H1 (cell line): ENCODE measurements around the gene MOB3B. TPM values are rescaled to one million over a fixed set of nuclear protein-coding genes. Genes with fewer than 3 reads are reported as not detected.

ENCODE experiments used
- CTCF ChIA-PET: fragments of 300-600 bp; sonication (Branson Sonifier 250); formaldehyde crosslinking; loops from one replicate; lab custom pipeline; 2021; ENCODE audit not compliant: partially characterized antibody; lab: Charles Lee
- POLR2A ChIA-PET: fragments of 300-600 bp; sonication (Branson Sonifier 250); formaldehyde crosslinking; loops from one replicate; lab custom pipeline; 2021; ENCODE audit warnings: inconsistent platforms; ENCODE audit not compliant: partially characterized antibody; lab: Charles Lee
- DNase-seq, 2 experiments: peaks; one replicate each; pipeline versions ENCODE4 v3.0.0 to v3.0.0-alpha.2; 2010 to 2022; ENCODE audit warnings: low spot score in 2 of 2, low read depth in 1 of 2, mixed read lengths in 1 of 2
- FAIRE-seq: peaks from 2 replicates; lab custom pipeline; 2011; peaks lifted over from hg19 to GRCh38; lab: Jason Lieb, UNC
- H2AFZ ChIP-seq: 2 replicates; pipeline ENCODE4 v1.8.1; 2012; ENCODE audit warnings: low read length, inconsistent platforms
- H2AK5ac ChIP-seq: 2 replicates; pipeline ENCODE4 v1.6.1; 2013; ENCODE audit warnings: low read depth, low read length
- H2BK120ac ChIP-seq: replicated peaks from 2 replicates; pipeline ENCODE3; 2013; ENCODE audit warnings: low read depth, low read length, inconsistent platforms
- H2BK12ac ChIP-seq: 2 replicates; pipeline ENCODE4 v1.6.1; 2013; ENCODE audit warnings: low read depth, low read length
- H2BK15ac ChIP-seq: 2 replicates; pipeline ENCODE4 v1.6.1; 2013; ENCODE audit warnings: low read length
- H2BK20ac ChIP-seq: 2 replicates; pipeline ENCODE4 v1.6.1; 2013; ENCODE audit warnings: low read length
- H2BK5ac ChIP-seq: 2 replicates; pipeline ENCODE4 v1.6.1; 2013; ENCODE audit warnings: low read depth, low read length
- H3K14ac ChIP-seq: 2 replicates; pipeline ENCODE4 v1.6.1; 2013; ENCODE audit warnings: inconsistent platforms; ENCODE audit not compliant: insufficient read length
- H3K18ac ChIP-seq: 2 replicates; pipeline ENCODE4 v1.6.1; 2013; ENCODE audit warnings: low read length; ENCODE audit errors: extremely low read depth
- H3K23ac ChIP-seq: 2 replicates; pipeline ENCODE4 v1.6.1; 2013; ENCODE audit warnings: inconsistent platforms; ENCODE audit not compliant: insufficient read length
- H3K23me2 ChIP-seq: 2 replicates; pipeline ENCODE4 v1.6.1; 2013; ENCODE audit warnings: low read depth, low read length
- H3K27ac ChIP-seq: 2 replicates; pipeline ENCODE4 v1.6.1; 2011; ENCODE audit warnings: low read depth, low read length, inconsistent platforms
- H3K27me3 ChIP-seq, 4 experiments: replicated peaks in 1 of 4; 1 replicate in 1 of 4; 2 replicates in 3 of 4; pipeline versions ENCODE4 v1.6.1 to v1.8.1; 2011 to 2013; ENCODE audit warnings: low read length in 3 of 4, mild to moderate bottlenecking in 3 of 4, inconsistent platforms in 2 of 4, mixed read lengths in 2 of 4, moderate library complexity in 1 of 4; ENCODE audit not compliant: control insufficient read depth in 3 of 4, insufficient read depth in 3 of 4; ENCODE audit errors: extremely low read depth in 1 of 4
- H3K36me3 ChIP-seq, 4 experiments: 2 replicates each; pipeline versions ENCODE4 v1.6.1 to v1.8.1; 2011 to 2013; ENCODE audit warnings: mild to moderate bottlenecking in 4 of 4, low read length in 3 of 4, moderate library complexity in 2 of 4, control low read depth in 1 of 4, inconsistent platforms in 1 of 4; ENCODE audit not compliant: insufficient read depth in 4 of 4, control insufficient read depth in 2 of 4
- H3K4ac ChIP-seq: replicated peaks from 2 replicates; pipeline ENCODE3; 2013; ENCODE audit warnings: low read length, low read depth, mixed read lengths, inconsistent platforms; ENCODE audit not compliant: insufficient read length
- H3K4me1 ChIP-seq, 4 experiments: replicated peaks in 1 of 4; 1 replicate in 1 of 4; 2 replicates in 3 of 4; pipeline versions ENCODE4 v1.6.1 to v1.8.1; 2011 to 2013; ENCODE audit warnings: low read length in 3 of 4, inconsistent platforms in 2 of 4, mixed read lengths in 1 of 4; ENCODE audit not compliant: insufficient read depth in 4 of 4, control insufficient read depth in 3 of 4
- H3K4me2 ChIP-seq, 2 experiments: 2 replicates each; pipeline versions ENCODE4 v1.6.1 to v1.8.1; 2011 to 2013; ENCODE audit warnings: low read depth in 2 of 2, low read length in 2 of 2, control low read depth in 1 of 2, inconsistent platforms in 1 of 2, mild to moderate bottlenecking in 1 of 2; ENCODE audit not compliant: insufficient read depth in 1 of 2
- H3K4me3 ChIP-seq, 4 experiments: fragments of 200-600, 300-600 bp in 1 of 4; sonication (generic), shearing (Covaris generic), sonication (Bioruptor Twin) in 1 of 4; 2 replicates each; pipeline versions ENCODE4 v1.5.1 to v1.8.1; 2011 to 2016; ENCODE audit warnings: low read length in 4 of 4, low read depth in 3 of 4, control low read depth in 2 of 4, inconsistent platforms in 2 of 4, mild to moderate bottlenecking in 2 of 4, mixed read lengths in 1 of 4, moderate library complexity in 1 of 4; ENCODE audit not compliant: insufficient read depth in 2 of 4; ENCODE audit errors: extremely low read depth in 1 of 4
- H3K56ac ChIP-seq: replicated peaks from 2 replicates; pipeline ENCODE3; 2013; ENCODE audit warnings: low read depth, mild to moderate bottlenecking, mixed read lengths, low read length, inconsistent platforms; ENCODE audit not compliant: insufficient read length
- H3K79me1 ChIP-seq: 2 replicates; pipeline ENCODE4 v1.6.1; 2013; ENCODE audit warnings: low read depth, low read length, control low read depth
- H3K79me2 ChIP-seq, 2 experiments: 2 replicates each; pipeline versions ENCODE4 v1.6.1 to v1.8.1; 2012 to 2013; ENCODE audit warnings: low read length in 2 of 2, mild to moderate bottlenecking in 2 of 2, inconsistent platforms in 1 of 2; ENCODE audit not compliant: insufficient read depth in 2 of 2, control insufficient read depth in 1 of 2
- H3K9ac ChIP-seq, 4 experiments: replicated peaks in 1 of 4; 1 replicate in 1 of 4; 2 replicates in 3 of 4; pipeline versions ENCODE4 v1.6.1 to v1.8.1; 2011 to 2013; ENCODE audit warnings: low read depth in 3 of 4, low read length in 3 of 4, control low read depth in 2 of 4, mild to moderate bottlenecking in 2 of 4, moderate library complexity in 2 of 4, inconsistent platforms in 1 of 4; ENCODE audit errors: extremely low read depth in 1 of 4
- H3K9me3 ChIP-seq, 2 experiments: 2 replicates each; pipeline versions ENCODE4 v1.6.1 to v1.8.1; 2012 to 2013; ENCODE audit warnings: mild to moderate bottlenecking in 2 of 2, moderate library complexity in 2 of 2, control low read depth in 1 of 2, inconsistent platforms in 1 of 2, low read depth in 1 of 2, low read length in 1 of 2, mixed read lengths in 1 of 2; ENCODE audit not compliant: insufficient read depth in 2 of 2
- H4K20me1 ChIP-seq, 2 experiments: replicated peaks in 1 of 2; 2 replicates each; pipeline versions ENCODE3 to v1.8.1; 2011 to 2013; ENCODE audit warnings: inconsistent platforms in 2 of 2, low read length in 2 of 2, mild to moderate bottlenecking in 1 of 2; ENCODE audit not compliant: insufficient read depth in 2 of 2, control insufficient read depth in 1 of 2
- H4K5ac ChIP-seq: 2 replicates; pipeline ENCODE4 v1.6.1; 2013; ENCODE audit warnings: low read length, low read depth, mixed read lengths, inconsistent platforms; ENCODE audit not compliant: insufficient read length
- H4K8ac ChIP-seq: 2 replicates; pipeline ENCODE4 v1.8.0; 2013; ENCODE audit warnings: mild to moderate bottlenecking, moderate library complexity, low read length, inconsistent platforms; ENCODE audit not compliant: insufficient read depth; ENCODE audit errors: extremely low read depth
- H4K91ac ChIP-seq: replicated peaks from 2 replicates; pipeline ENCODE3; 2013; ENCODE audit warnings: low read length, mixed read lengths, inconsistent platforms; ENCODE audit not compliant: insufficient read length
- ATF2 ChIP-seq: IDR thresholded peaks from 2 replicates; pipeline ENCODE4 v1.6.1; 2012; ENCODE audit warnings: low read length, inconsistent platforms
- CBX8 ChIP-seq: fragments of 300-800, 300-1000 bp; sonication (generic); IDR thresholded peaks from 2 replicates; pipeline ENCODE4 v1.7.1; 2016; ENCODE audit warnings: low read depth, low read length, borderline replicate concordance
- CTBP2 ChIP-seq: IDR thresholded peaks from 2 replicates; pipeline ENCODE4 v1.7.0; 2011; ENCODE audit warnings: borderline replicate concordance, mild to moderate bottlenecking, moderate library complexity, mixed read lengths, low read length; ENCODE audit not compliant: insufficient read depth, insufficient read length
- KDM1A ChIP-seq: fragments of 200-600, 300-600 bp; sonication (generic); IDR thresholded peaks from 2 replicates; pipeline ENCODE4 v1.7.1; 2016; ENCODE audit warnings: mild to moderate bottlenecking, low read length, borderline replicate concordance
- PHF8 ChIP-seq: fragments of 200-600 bp; sonication (generic); conservative IDR thresholded peaks from 2 replicates; pipeline ENCODE4 v1.7.1; 2012; ENCODE audit warnings: low read depth, mild to moderate bottlenecking, inconsistent platforms, low read length, moderate library complexity
- POLR2AphosphoS5 ChIP-seq: IDR thresholded peaks from 2 replicates; pipeline ENCODE4 v1.6.1; 2011; ENCODE audit warnings: low read depth, low read length
- SP2 ChIP-seq: IDR thresholded peaks from 2 replicates; pipeline ENCODE4 v1.6.1; 2012; ENCODE audit warnings: mild to moderate bottlenecking, low read length, inconsistent platforms
- TEAD4 ChIP-seq: IDR thresholded peaks from 2 replicates; pipeline ENCODE4 v1.6.1; 2012; ENCODE audit warnings: low read depth, low read length, inconsistent platforms, mixed read lengths
- ZNF274 ChIP-seq: IDR thresholded peaks from 2 replicates; pipeline ENCODE4 v1.7.0; 2012; ENCODE audit warnings: low read length, borderline replicate concordance; ENCODE audit errors: extremely low read depth
- WGBS, 2 experiments: shearing (Covaris generic) in 1 of 2; methylation state at CpG; one replicate each; pipeline versions ENCODE4 v1.1.6 to v1.1.7; 2013 to 2015; ENCODE audit warnings: low lambda C conversion rate in 2 of 2, mixed read lengths in 2 of 2, inconsistent platforms in 1 of 2, low coverage in 1 of 2, missing lambda C conversion rate in 1 of 2; ENCODE audit not compliant: insufficient replicate concordance in 2 of 2, insufficient coverage in 1 of 2, insufficient read length in 1 of 2; ENCODE audit errors: extremely low coverage in 1 of 2, missing lambda C conversion rate in 1 of 2; 5-methylcytosine and 5-hydroxymethylcytosine counted together
- polyA plus RNA-seq, 7 experiments: library from polyadenylated mRNA; depleted of rRNA in 3 of 7; stranded (reverse) in 5 of 7; unstranded in 2 of 7; fragments of >200 nt in 5 of 7; fragments of 200-250 nt in 2 of 7; gene quantifications; 1 replicate in 5 of 7; 2 replicates in 1 of 7; 4 replicates in 1 of 7; pipeline versions ENCODE4 v1.2.1 to v1.2.3, GENCODE V29; 2011 to 2013; ENCODE audit warnings: missing spikeins in 2 of 7, mixed read lengths in 2 of 7
- total RNA-seq: library from RNA; stranded (reverse); fragmentation: NEBNext Ultra II Directional; extraction: Animal tissue kit (Norgen Biotek cat#: 25700); gene quantifications from 2 replicates; pipeline ENCODE4 v1.2.1, GENCODE V29; 2021
- TF ChIP-seq, protein P1 (sequence below): IDR thresholded peaks from 2 replicates; pipeline ENCODE4 v1.6.1; 2012; ENCODE audit warnings: inconsistent platforms

The MOB3B gene
- total and polyA plus RNA-seq, 2 of the 8 experiments (the other 6 are each of a cell fraction or from before 2014, with no cell fraction given) = 12.7 to 16.1 TPM

GRCh38 chr9:27329291-27329690 lies 200.3 kb downstream of the MOB3B start:
- ChIA-PET CTCF (interaction anchor here (2.3 to 6.4 kb wide), 3 partner anchors 201 to 218 kb away, joined by 6 to 63 read pairs (median 13); partner anchors contain the start of gene MOB3B), POLR2A (no interaction called here)
- Histone ChIP-seq H3K18ac (no peak overlapping the region), H2AK5ac (no peak overlapping the region), H2BK15ac (no peak overlapping the region), H3K4me3 (no peak overlapping the region), H2BK120ac (no peak overlapping the region), H3K27ac (no peak overlapping the region), H2BK20ac (no peak overlapping the region), H3K23ac (no peak overlapping the region), H3K4ac (no peak overlapping the region), H4K5ac (no peak overlapping the region), H2BK12ac (no peak overlapping the region), H3K79me2 (no peaks in the 10 kb centered on the region), H2BK5ac (no peak overlapping the region), H3K23me2 (no peaks in the 10 kb centered on the region), H3K9me3 (peaks cover 0 to 5% of the 10 kb centered on the region in 2 experiments; a peak in 1 of 4 replicates), H3K79me1 (no peaks in the 10 kb centered on the region), H3K9ac (no peak overlapping the region), H4K20me1 (no peaks in the 10 kb centered on the region), H3K4me2 (no peak overlapping the region), H2AFZ (no peak overlapping the region), H3K27me3 (no peaks in the 10 kb centered on the region), H3K4me1 (peaks cover 0 to 6% (median 0%) of the 10 kb centered on the region in 4 experiments; a peak in 1 of 7 replicates), H3K56ac (no peak overlapping the region), H3K14ac (no peak overlapping the region), H4K91ac (no peak overlapping the region), H3K36me3 (no peaks in the 10 kb centered on the region; a peak in 1 of 8 replicates), H4K8ac (no peak overlapping the region)
- 86% methylated on average over 9 of the region's 9 CpGs; no CpG with 5 or more reads in 1 of the 2 experiments for WGBS, 2 experiments
- DNase-seq = no peak
- no peak for FAIRE-seq
- TF ChIP-seq POLR2AphosphoS5 (no peak), PHF8 (no peak), SP2 (no peak), KDM1A (no peak), CTBP2 (no peak), TEAD4 (no peak), ZNF274 (no peak), ATF2 (no peak), CBX8 (no peak)
- TF ChIP-seq, protein P1, sequence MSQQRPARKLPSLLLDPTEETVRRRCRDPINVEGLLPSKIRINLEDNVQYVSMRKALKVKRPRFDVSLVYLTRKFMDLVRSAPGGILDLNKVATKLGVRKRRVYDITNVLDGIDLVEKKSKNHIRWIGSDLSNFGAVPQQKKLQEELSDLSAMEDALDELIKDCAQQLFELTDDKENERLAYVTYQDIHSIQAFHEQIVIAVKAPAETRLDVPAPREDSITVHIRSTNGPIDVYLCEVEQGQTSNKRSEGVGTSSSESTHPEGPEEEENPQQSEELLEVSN = no peak
